H9 (cell line): Measurements from ENCODE around the gene NDUFAF2. TPM values are rescaled to one million over a fixed set of nuclear protein-coding genes. Genes with fewer than 3 reads are reported as not detected.

ENCODE experiments used
- DNase-seq: peaks from one replicate; pipeline ENCODE4 v3.0.0-alpha.2; 2017
- H2AFZ ChIP-seq: one replicate; pipeline ENCODE4 v1.6.1; 2013; ENCODE audit warnings: mild to moderate bottlenecking, low read length, control low read depth, moderate library complexity
- H2AK5ac ChIP-seq: 2 replicates; pipeline ENCODE4 v1.6.1; 2013; ENCODE audit warnings: low read length, control low read depth, mixed read lengths; ENCODE audit not compliant: insufficient read length
- H2BK120ac ChIP-seq: one replicate; pipeline ENCODE4 v1.6.1; 2013; ENCODE audit warnings: low read depth, mild to moderate bottlenecking, low read length, control low read depth, inconsistent platforms; ENCODE audit not compliant: poor library complexity, severe bottlenecking
- H2BK12ac ChIP-seq: 2 replicates; pipeline ENCODE4 v1.6.1; 2013; ENCODE audit warnings: low read length, control low read depth, mixed read lengths, low read depth; ENCODE audit not compliant: insufficient read length
- H2BK15ac ChIP-seq: 2 replicates; pipeline ENCODE4 v1.6.1; 2013; ENCODE audit warnings: low read depth, low read length, control low read depth
- H2BK20ac ChIP-seq: one replicate; pipeline ENCODE4 v1.6.1; 2013; ENCODE audit warnings: low read depth, mild to moderate bottlenecking, low read length, control low read depth, inconsistent platforms; ENCODE audit not compliant: poor library complexity, severe bottlenecking
- H2BK5ac ChIP-seq: 2 replicates; pipeline ENCODE4 v1.6.1; 2013; ENCODE audit warnings: low read length, control low read depth, mixed read lengths; ENCODE audit not compliant: insufficient read length
- H3K14ac ChIP-seq: 2 replicates; pipeline ENCODE4 v1.6.1; 2013; ENCODE audit warnings: low read length, control low read depth; ENCODE audit not compliant: insufficient read depth
- H3K18ac ChIP-seq: 2 replicates; pipeline ENCODE4 v1.6.1; 2013; ENCODE audit warnings: low read depth, mild to moderate bottlenecking, mixed read lengths, low read length, control low read depth; ENCODE audit not compliant: insufficient read length
- H3K23ac ChIP-seq: 2 replicates; pipeline ENCODE4 v1.6.1; 2013; ENCODE audit warnings: low read length, control low read depth, mixed read lengths, low read depth; ENCODE audit not compliant: insufficient read length
- H3K23me2 ChIP-seq: 2 replicates; pipeline ENCODE4 v1.6.1; 2013; ENCODE audit warnings: low read depth, mild to moderate bottlenecking, mixed read lengths, low read length, control low read depth; ENCODE audit not compliant: insufficient read length, poor library complexity, severe bottlenecking
- H3K27ac ChIP-seq: 2 replicates; pipeline ENCODE4 v1.5.1; 2013; ENCODE audit warnings: low read length, control low read depth, mixed read lengths, low read depth; ENCODE audit not compliant: insufficient read length
- H3K27me3 ChIP-seq: 2 replicates; pipeline ENCODE4 v1.6.1; 2013; ENCODE audit warnings: low read length, control low read depth, inconsistent platforms; ENCODE audit not compliant: insufficient read depth
- H3K4ac ChIP-seq: 2 replicates; pipeline ENCODE4 v1.6.1; 2013; ENCODE audit warnings: low read depth, mild to moderate bottlenecking, control low read depth, inconsistent platforms, low read length, moderate library complexity
- H3K4me1 ChIP-seq: 2 replicates; pipeline ENCODE4 v1.6.1; 2013; ENCODE audit warnings: low read length, control low read depth, inconsistent platforms; ENCODE audit not compliant: insufficient read depth
- H3K4me2 ChIP-seq: 2 replicates; pipeline ENCODE4 v1.6.1; 2013; ENCODE audit warnings: low read length, control low read depth, mixed read lengths; ENCODE audit not compliant: insufficient read length, insufficient read depth
- H3K56ac ChIP-seq: 2 replicates; pipeline ENCODE4 v1.6.1; 2013; ENCODE audit warnings: low read depth, mild to moderate bottlenecking, mixed read lengths, low read length, control low read depth; ENCODE audit not compliant: insufficient read length
- H3K79me1 ChIP-seq: 2 replicates; pipeline ENCODE4 v1.6.1; 2013; ENCODE audit warnings: low read depth, mild to moderate bottlenecking, moderate library complexity, low read length, control low read depth, inconsistent platforms; ENCODE audit not compliant: insufficient read depth, poor library complexity, severe bottlenecking
- H3K79me2 ChIP-seq: 2 replicates; pipeline ENCODE4 v1.6.1; 2013; ENCODE audit warnings: low read length, control low read depth, inconsistent platforms; ENCODE audit not compliant: insufficient read depth
- H3K9ac ChIP-seq: 2 replicates; pipeline ENCODE4 v1.6.1; 2013; ENCODE audit warnings: low read length, control low read depth, mixed read lengths; ENCODE audit not compliant: insufficient read length; ENCODE audit errors: extremely low read depth
- H3K9me3 ChIP-seq: one replicate; pipeline ENCODE4 v1.6.1; 2013; ENCODE audit warnings: low read depth, low read length, inconsistent platforms; ENCODE audit not compliant: control insufficient read depth
- H3T11ph ChIP-seq: one replicate; pipeline ENCODE4 v1.6.1; 2013; ENCODE audit warnings: mild to moderate bottlenecking, low read length, control low read depth, inconsistent platforms
- H4K20me1 ChIP-seq: one replicate; pipeline ENCODE4 v1.6.1; 2013; ENCODE audit not compliant: control insufficient read depth, insufficient read length, insufficient read depth
- H4K5ac ChIP-seq: 2 replicates; pipeline ENCODE4 v1.6.1; 2013; ENCODE audit warnings: low read depth, mild to moderate bottlenecking, mixed read lengths, low read length, control low read depth; ENCODE audit not compliant: insufficient read length
- H4K8ac ChIP-seq: replicated peaks from 2 replicates; pipeline ENCODE4 v1.6.1; 2013; ENCODE audit warnings: low read length, control low read depth, mixed read lengths, low read depth; ENCODE audit not compliant: insufficient read length
- H4K91ac ChIP-seq: 2 replicates; pipeline ENCODE4 v1.6.1; 2013; ENCODE audit warnings: low read depth, mild to moderate bottlenecking, moderate library complexity, mixed read lengths, low read length, control low read depth; ENCODE audit not compliant: insufficient read length
- H3K27ac Mint-ChIP-seq, 3 experiments: 2 replicates in 2 of 3; 3 replicates in 1 of 3; pipeline ENCODE4 v1.8.0; 2020 to 2021; ENCODE audit warnings: mixed read lengths in 3 of 3, mild to moderate bottlenecking in 1 of 3, moderate library complexity in 1 of 3
- H3K27me3 Mint-ChIP-seq: 2 replicates; pipeline ENCODE4 v1.8.0; 2021; ENCODE audit warnings: low read depth, mild to moderate bottlenecking, moderate library complexity, mixed read lengths
- H3K36me3 Mint-ChIP-seq, 3 experiments: 2 replicates in 2 of 3; 3 replicates in 1 of 3; pipeline ENCODE4 v1.8.0; 2020 to 2021; ENCODE audit warnings: low read depth in 3 of 3, mixed read lengths in 3 of 3; ENCODE audit not compliant: insufficient read depth in 1 of 3
- H3K4me1 Mint-ChIP-seq, 2 experiments: 2 replicates each; pipeline ENCODE4 v1.8.0; 2020; ENCODE audit warnings: mixed read lengths in 2 of 2
- H3K4me3 Mint-ChIP-seq, 2 experiments: 2 replicates in 1 of 2; 3 replicates in 1 of 2; pipeline ENCODE4 v1.8.0; 2020 to 2021; ENCODE audit warnings: mild to moderate bottlenecking in 2 of 2, mixed read lengths in 2 of 2, moderate library complexity in 1 of 2
- H3K9me3 Mint-ChIP-seq, 2 experiments: 2 replicates in 1 of 2; 3 replicates in 1 of 2; pipeline ENCODE4 v1.8.0; 2020; ENCODE audit warnings: mild to moderate bottlenecking in 2 of 2, mixed read lengths in 2 of 2, moderate library complexity in 1 of 2
- CTCF ChIP-seq: fragments of 200-600 bp; sonication (generic); conservative IDR thresholded peaks from 3 replicates; pipeline ENCODE4 v1.8.0; 2021; ENCODE audit warnings: antibody characterized with exemption, mild to moderate bottlenecking
- WGBS: extraction: QIAGEN DNeasy Blood & Tissue Kit; methylation state at CpG from one replicate; pipeline ENCODE4 v1.1.7; 2013; ENCODE audit warnings: missing lambda C conversion rate, low lambda C conversion rate, mixed read lengths; ENCODE audit not compliant: insufficient read length; ENCODE audit errors: extremely low coverage; 5-methylcytosine and 5-hydroxymethylcytosine counted together
- total RNA-seq: library from RNA; stranded (reverse); gene quantifications from 2 replicates; pipeline ENCODE4 v1.2.1, GENCODE V29; 2021

The NDUFAF2 gene
- total RNA-seq, 1 experiment from 2014 or later: 31.4 TPM

- TF ChIP-seq CTCF: no peak
- Histone ChIP-seq H3K79me2 (no peaks in the 10 kb centered on the region), H3K4ac (no peak overlapping the region), H3K18ac (no peak overlapping the region), H3K27ac (no peak overlapping the region), H2BK5ac (no peak overlapping the region), H2BK15ac (no peak overlapping the region), H3K27me3 (no peaks in the 10 kb centered on the region), H2BK20ac (no peak overlapping the region), H3K79me1 (no peaks in the 10 kb centered on the region), H4K91ac (no peak overlapping the region), H3K4me2 (no peak overlapping the region), H2AFZ (no peak overlapping the region), H3T11ph (no peak overlapping the region), H3K9me3 (no peaks in the 10 kb centered on the region), H2BK12ac (no peak overlapping the region), H4K5ac (no peak overlapping the region), H2AK5ac (no peak overlapping the region), H2BK120ac (no peak overlapping the region), H3K23me2 (no peaks in the 10 kb centered on the region), H3K9ac (no peak overlapping the region), H3K23ac (no peak overlapping the region), H3K4me1 (no peaks in the 10 kb centered on the region), H4K8ac (no peak overlapping the region), H3K56ac (no peak overlapping the region), H4K20me1 (no peaks in the 10 kb centered on the region), H3K14ac (no peak overlapping the region)
- no peaks in the 10 kb centered on the region for H3K27me3 Mint-ChIP-seq
- peaks cover 9 to 23% (median 18%) of the 10 kb centered on the region in 3 experiments for H3K36me3 Mint-ChIP-seq
- WGBS: no CpG with 5 or more reads among the region's 11 CpGs
- no peaks in the 10 kb centered on the region for H3K4me1 Mint-ChIP-seq
- peaks cover 25 to 44% of the 10 kb centered on the region in 2 experiments for H3K9me3 Mint-ChIP-seq
- no peak overlapping the region for H3K4me3 Mint-ChIP-seq
- DNase-seq: no peak
- no peak overlapping the region for H3K27ac Mint-ChIP-seq
Observed at GRCh38 chr5:60993875-60994571, 49.0 kb downstream of the NDUFAF2 start.
